ENCODE measurements around the gene ATP11B. TPM values are rescaled to one million over a fixed set of nuclear protein-coding genes. Genes with fewer than 3 reads are reported as not detected.

ATP11B gene
- total RNA-seq, 1 donor from 2014 or later: 115 TPM

DNA sequence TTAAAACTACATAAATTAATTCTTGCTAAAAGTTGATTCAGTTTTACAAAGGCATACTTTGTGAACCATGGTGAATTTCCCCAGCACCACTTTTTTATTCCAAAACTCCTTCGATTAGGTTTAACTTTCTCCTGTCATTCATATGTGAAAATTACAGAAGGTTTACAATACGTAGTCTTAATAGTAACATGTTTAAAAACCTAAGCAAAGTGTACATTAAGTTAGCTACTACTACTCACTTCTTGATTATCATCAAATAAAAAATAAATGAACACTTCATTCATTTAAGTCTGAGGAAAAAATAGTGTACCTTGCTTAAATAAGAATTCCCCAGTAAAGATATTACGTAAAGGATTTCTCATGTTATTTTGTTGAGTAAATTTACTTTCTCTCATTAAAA is 148.4 kb downstream of the ATP11B start:
- intact Hi-C loops (cut with micrococcal nuclease): loop anchor here (2.0 kb wide), 1 partner anchor 19 kb away; no protein-coding TSS in a partner anchor

DNA sequence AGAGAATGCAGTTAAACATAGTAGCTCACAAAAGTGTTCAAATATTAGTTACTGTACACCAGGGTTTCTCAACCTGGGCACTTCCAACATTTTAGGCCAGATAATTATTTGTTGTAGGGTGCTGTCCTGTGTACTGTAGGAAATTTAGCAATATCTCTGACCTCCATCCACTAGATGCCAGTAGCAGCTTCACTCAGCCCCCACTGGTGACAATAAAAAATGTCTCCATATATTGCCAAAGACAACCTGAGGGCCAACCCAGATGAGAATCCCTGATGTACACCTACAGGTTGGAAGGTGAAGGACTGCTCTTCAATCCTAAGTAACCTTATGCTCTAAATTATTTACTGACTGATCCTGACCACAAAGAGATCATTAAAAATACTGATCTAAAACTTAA is 154.6 kb downstream of the ATP11B start:
- intact Hi-C loops (cut with micrococcal nuclease): no loop called here

DNA sequence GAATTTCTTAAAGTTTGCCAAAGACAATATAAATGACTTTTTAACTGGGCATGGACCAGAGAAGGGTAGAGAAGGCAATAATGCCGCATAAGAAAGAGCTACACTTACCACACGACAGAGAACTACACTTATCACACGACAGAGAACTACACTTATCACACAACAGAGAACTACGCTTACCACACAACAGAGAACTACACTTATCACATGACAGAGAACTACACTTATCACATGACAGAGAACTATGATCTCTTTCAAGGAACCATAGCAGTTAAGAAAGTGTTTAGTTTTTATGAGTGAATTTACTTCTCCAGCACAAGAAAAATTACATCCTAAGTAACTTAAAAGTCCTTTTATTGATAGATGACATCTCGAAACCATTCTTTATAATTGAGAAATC is 155.0 kb downstream of the ATP11B start:
- intact Hi-C loops (cut with micrococcal nuclease): no loop called here

DNA sequence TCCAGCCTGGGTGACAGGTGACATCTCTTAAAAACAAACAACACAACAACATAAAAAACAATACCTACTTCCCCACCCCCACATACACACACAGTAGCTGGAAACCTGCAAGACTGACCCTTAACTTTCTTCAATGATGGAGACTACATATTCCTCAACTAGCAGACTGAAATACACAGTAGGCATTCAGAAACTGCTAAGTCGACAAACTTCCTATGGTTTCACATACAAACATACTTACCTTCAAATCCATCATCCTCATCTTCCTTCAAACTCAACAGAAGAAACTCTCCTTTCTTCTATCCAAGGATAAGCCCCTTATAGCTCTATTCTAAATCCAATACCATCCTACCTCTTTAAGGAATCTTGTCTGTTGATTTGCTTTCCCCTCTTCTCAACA is 156.4 kb downstream of the ATP11B start:
- intact Hi-C loops (cut with micrococcal nuclease): no loop called here

DNA sequence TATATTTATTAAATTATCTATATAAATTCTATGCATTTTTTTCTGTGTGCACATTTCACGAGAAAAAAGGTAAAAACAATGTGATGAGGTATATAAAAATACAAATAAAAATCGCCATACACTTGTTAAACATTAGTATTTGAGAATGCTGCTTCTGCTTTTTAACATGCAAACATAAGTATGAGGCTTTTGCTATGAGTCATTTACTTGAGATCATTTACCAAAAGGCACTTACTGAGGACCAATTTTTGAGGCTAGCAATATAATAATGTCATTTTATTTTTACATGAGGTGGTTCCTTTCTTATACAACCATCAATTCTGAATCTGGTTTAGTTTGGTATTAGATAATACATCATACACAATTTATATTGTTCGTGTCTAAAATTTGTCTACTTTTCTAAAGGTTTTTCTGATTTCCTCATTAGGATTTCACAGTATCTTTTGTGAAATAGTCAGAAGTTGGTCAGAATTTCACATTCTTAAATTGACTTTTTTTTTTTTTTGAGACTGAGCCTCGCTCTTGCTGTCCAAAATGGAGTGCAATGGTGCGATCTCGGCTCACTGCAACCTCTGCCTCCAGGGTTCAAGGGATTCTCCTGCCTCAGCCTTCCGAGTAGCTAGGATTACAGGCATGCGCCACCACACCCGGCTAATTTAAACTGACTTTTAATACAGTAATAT is 161.4 kb downstream of the ATP11B start:
- intact Hi-C loops (cut with micrococcal nuclease): no loop called here

DNA sequence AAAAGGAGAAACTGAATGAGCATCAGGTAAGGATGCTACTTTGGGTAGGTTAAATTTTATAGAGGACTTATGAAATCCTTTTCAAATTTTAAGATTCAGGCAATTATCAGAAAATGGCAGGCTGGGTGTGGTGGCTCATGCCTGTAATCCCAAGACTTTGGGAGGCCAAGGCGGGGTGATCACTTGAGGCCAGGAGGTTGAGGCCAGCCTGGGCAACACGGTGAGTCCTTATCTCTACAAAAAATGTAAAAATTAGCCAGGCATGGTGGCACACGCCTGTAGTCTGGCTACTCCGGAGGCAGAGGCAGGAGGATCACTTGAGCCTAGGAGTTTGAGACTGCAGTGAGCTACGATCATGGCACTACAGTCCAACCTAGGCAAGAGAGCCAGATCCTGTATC is 163.9 kb downstream of the ATP11B start:
- intact Hi-C loops (cut with micrococcal nuclease): no loop called here

DNA sequence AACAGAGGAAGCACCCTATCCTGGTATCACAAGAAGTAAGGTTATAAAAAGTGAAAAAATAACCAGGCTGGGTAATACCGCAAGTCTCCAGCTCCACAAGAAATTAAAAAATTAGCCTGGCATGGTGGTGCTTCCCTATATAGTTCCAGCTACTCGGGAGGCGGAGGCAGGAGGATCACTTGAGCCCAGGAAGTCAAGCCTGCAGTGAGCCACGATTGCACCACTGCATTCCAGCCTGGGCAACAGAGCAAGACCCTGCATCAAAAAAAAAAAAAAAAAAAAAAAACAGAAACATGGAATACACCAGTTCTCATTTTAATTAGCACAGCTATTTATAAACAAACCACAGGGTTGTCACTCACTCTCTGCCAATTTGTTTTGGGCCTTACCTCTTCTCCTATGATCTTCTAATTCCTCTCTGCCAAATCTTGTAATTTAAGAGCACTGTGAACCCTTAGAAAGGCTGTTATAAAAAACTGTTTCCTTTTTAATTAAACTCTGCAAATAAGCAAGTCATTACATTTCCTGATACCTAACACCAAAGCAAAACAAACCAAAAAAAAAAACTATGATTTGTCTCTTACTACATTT is 164.5 kb downstream of the ATP11B start:
- intact Hi-C loops (cut with micrococcal nuclease): no loop called here

DNA sequence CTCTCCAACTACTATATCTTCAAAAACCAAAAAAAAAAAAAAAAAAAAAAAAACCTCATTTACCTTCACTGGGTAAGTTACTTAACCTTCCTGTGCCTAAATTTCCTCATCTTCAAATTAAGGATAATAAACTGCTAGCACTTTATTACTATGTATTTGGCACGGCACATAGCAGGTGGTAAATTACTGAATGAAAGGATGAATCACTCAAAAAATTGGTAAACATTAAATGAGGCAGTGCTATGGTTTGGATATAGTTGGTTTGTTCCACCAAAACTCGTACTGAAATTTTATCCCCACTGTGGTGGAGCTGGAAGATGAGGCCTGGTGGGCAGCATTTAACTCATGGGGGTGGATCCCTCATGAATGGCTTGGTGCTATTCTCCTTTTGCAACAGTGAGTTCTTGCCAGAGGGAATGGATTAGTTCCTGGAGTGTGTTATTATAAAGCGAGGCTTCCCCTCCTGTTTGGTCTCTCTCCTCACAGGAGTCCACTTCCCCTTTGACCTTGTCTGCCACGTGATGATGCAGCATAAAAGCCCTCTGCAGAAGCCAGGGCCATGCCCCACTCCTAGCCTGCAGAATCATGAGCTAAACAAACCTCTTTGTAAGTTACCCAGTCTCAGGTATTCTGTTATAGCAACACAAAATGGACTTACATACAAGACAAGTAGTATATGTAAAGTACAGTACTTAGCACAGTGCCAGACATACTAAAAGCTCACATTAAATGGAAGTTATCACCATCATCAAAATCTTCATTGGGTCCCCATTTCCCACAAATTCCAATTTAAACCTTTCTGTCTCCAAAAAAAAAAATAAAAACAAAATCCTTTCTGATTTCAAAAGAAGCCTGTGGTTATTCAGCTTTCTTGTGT is 166.4 kb downstream of the ATP11B start:
- intact Hi-C loops (cut with micrococcal nuclease): no loop called here

DNA sequence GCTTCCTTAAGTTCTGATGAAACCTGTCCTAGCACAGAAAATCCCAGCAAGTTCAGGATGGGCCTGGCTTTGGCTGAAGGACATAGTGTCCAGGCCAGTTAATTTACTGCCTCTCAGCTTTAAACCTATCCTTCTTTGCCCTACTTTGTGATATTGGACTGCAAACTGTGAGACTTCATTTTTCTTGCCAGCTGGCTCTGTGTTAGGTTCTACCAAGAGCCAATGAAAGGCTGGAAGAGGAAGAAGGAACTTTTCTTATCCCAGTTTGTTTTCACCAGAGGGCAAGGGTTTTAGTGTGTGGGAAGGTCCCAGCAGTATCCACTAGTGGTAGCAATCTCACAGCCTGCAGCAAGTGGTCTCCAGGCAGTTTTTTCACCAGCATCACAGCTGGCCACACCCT is 168.9 kb downstream of the ATP11B start:
- intact Hi-C loops (cut with micrococcal nuclease): no loop called here

DNA sequence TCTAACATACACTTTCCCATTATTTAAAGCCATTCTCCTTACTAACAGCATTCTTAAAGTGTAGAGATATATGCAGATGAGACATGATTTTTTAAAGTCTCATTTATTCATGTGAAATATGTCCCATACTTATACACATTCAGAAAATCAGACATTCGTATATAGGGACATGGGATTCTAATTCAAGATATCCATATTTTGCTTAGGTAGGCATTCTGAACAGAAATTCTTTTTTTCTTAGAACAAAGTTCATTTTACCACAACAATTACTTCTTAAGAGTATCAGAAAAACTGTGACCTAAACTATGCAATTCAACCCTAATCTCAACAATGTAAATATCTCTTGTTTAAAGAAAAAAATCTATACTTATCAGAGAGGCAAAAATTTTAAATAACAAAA is 170.9 kb downstream of the ATP11B start:
- intact Hi-C loops (cut with micrococcal nuclease): loop anchor here (2.0 kb wide), 1 partner anchor 15 kb away; no protein-coding TSS in a partner anchor

DNA sequence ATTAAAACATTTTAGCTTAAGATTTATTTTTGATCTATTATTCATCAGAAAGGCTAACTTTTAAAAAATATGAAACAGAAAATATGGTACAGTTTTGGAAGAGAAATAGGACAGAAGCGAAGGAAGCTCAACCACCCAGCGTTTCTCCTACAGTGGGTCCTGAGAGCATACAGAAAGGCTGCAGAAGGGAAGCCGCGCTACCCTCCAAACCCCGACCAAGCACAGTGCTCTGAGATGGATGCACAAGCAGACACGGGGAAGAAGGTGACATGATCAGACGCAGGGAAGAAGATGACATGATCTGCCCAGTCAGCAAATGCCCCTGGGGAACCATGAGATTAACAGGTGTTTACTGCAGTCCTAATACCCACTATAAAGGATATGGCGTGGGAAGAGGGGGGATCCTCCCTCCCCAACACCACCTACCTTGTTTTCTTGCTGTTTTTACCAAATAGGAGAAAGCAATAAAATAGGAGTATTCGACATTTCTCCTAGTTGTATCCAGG is 172.6 kb downstream of the ATP11B start:
- intact Hi-C loops (cut with micrococcal nuclease): loop anchor here (2.0 to 5.0 kb wide), 4 partner anchors 13 to 321 kb away; partner anchors contain the start of genes ATP11B and MCCC1

DNA sequence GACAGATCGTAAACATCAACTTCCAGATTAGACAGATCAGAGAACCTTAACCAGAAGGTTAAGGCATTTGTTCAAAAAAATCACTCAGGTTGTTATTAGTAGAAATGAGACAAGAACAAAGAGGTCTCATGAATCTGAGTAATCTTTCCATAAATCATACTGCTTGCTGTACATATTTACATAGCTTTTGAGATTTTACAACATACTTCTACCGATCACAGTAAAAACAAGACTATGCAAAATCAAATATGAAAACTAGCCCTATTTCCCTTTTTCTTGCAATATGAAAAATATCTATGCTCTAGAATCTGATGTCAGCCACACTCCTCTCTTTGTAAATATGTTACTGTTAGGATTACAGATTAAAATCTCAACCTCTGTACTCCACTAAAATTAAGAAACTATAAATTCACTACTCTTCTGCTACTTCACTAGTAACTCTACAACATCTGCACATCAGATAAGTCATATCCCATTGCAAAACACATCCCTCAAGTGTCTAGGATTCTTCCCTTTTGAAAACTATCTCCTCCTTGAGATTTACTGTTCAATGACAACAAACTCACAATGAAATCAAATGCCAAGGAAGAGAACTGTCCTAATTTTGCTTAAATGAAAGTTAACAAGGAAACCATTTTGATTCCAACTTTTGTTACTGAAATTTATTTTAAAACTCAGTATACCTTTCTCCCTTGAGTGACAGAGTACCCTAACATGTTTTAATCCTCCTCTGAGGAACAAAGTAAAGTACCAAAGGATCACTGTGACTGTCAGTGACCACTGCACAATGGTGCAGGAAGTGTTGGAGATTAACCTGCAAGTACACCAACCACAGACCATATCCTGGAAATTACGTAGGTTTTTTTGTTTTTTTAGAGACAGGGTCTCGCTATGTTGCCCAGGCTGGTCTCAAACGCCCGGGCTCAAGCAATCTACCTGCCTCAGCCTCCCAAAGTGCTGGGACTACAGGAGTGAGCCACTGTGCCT is 174.2 kb downstream of the ATP11B start:
- intact Hi-C loops (cut with micrococcal nuclease): loop anchor here (1.0 to 5.0 kb wide), 5 partner anchors 12 to 320 kb away; partner anchors contain the start of genes ATP11B and MCCC1

DNA sequence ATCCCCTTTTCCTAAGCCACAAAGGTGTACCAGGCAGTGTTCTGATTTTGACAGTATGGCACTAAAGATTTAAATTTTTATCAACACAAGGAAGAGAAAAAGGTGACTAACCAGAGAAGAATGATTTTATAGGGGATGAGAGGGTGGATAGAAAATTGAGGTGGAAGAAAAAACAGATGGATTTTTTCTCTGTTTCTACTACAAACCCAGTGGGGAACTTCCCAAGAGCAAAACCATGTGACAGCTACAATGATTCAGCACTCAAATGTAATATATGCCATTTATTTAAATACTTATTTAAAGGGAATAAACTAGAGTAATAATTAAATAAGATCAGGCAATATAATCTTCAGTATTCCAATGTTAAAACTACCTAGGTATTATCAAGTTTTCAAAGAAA is 176.0 kb downstream of the ATP11B start:
- intact Hi-C loops (cut with micrococcal nuclease): loop anchor here (2.0 to 5.0 kb wide), 3 partner anchors 60 to 318 kb away; partner anchors contain the start of gene ATP11B

DNA sequence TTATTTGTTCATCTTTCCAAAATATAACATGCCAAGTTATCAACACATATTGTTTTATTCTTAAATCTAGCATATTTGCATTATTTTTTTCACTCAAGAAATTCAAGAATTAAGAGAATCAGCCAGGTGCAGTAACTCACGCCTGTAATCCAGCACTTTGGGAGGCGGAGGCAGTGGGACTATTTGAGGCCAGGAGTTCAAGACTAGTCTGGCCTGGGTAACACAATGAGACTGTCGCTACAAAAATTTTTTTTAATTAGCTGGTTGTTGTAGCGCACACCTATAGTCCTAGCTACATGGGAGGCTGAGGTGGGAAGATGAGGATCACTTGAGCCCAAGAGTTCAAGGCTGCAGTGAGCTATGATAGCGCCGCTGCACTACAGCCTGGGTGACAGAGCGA is 176.5 kb downstream of the ATP11B start:
- intact Hi-C loops (cut with micrococcal nuclease): loop anchor here (2.0 to 5.0 kb wide), 3 partner anchors 61 to 317 kb away; partner anchors contain the start of gene ATP11B

DNA sequence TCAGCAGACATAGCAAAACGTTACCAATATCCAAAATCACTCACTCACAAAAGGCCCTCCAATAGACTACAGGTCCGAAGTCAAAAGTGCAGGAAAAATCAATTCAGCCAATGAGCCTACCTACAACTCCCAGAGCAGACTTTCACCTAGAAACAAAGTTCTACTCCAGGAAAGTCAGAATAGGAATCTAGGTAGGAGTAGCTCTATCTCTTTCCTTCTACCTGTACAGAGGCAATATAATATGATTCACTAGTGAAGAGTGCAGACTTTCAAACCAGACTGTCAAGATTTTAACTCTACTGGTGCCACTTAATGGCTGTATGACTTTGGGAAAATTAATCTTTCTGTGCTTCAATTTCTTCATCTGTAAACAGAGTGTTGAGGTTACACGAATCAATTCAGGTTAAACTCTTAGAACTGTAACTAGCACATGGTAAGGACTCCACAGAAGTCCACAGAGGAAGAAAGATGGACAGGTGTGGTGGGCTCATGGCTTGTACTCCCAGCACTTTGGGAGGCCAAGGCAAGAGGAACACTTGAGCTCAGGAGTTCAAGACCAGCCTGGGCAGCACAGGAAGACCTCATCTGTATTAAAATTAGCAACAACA is 177.6 kb downstream of the ATP11B start:
- intact Hi-C loops (cut with micrococcal nuclease): no loop called here

Other genes with a start within 250 kb of the ATP11B start
- 67.9 and 72.4 TPM in 2 replicates for gene DCUN1D1, start 187.0 kb downstream of the ATP11B start, total RNA-seq